ENCODE measurements around the gene EXOC3L2. TPM values are rescaled to one million over a fixed set of nuclear protein-coding genes. Genes with fewer than 3 reads are reported as not detected.

The EXOC3L2 gene
- total and polyA plus RNA-seq, 2 of the 8 experiments (the other 6 are each of a cell fraction or from before 2014, with no cell fraction given), result 1.4 to 1.6 TPM

DNA sequence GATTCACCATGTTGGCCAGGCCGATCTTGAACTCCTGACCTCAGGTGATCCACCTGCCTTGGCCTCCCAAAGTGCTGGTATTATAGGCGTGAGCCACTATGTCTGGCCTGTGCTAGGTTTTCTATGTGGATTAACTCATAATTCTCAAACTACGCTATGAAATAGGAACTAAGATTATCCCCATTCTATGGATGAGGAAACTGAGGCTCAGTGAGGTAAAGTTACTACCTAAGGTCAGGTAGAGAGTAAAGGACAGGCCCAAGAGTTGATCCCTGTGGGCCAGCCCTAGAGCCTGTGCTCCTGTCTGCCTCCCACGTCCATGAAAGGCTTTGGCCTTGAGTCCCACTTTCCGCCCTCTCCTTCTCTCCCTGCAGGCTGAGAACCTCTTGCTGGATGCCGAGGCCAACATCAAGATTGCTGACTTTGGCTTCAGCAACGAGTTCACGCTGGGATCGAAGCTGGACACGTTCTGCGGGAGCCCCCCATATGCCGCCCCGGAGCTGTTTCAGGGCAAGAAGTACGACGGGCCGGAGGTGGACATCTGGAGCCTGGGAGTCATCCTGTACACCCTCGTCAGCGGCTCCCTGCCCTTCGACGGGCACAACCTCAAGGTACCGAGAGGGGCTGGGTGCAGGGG, 26.0 kb upstream of the EXOC3L2 start (continued):
- TF ChIP-seq CHD1 (IDR thresholded peaks at IDR 0.05; ENCODE audit: low read depth, low read length) (no peak), SIX5 (IDR thresholded peaks at IDR 0.05; ENCODE audit: low read depth, low read length) (no peak), RFX5 (IDR thresholded peaks at IDR 0.05; ENCODE audit: borderline replicate concordance, low read depth, low read length) (no peak), CEBPB (IDR thresholded peaks at IDR 0.05; ENCODE audit: low read depth, low read length) (no peak), YY1 (IDR thresholded peaks at IDR 0.05; ENCODE audit: low read depth, low read length) (no peak), CHD2 (IDR thresholded peaks at IDR 0.05; ENCODE audit: low read length) (no peak)
- TF ChIP-seq, protein P1, sequence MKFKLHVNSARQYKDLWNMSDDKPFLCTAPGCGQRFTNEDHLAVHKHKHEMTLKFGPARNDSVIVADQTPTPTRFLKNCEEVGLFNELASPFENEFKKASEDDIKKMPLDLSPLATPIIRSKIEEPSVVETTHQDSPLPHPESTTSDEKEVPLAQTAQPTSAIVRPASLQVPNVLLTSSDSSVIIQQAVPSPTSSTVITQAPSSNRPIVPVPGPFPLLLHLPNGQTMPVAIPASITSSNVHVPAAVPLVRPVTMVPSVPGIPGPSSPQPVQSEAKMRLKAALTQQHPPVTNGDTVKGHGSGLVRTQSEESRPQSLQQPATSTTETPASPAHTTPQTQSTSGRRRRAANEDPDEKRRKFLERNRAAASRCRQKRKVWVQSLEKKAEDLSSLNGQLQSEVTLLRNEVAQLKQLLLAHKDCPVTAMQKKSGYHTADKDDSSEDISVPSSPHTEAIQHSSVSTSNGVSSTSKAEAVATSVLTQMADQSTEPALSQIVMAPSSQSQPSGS (IDR thresholded peaks at IDR 0.05; ENCODE audit: low read length), result no peak

All from H1 (cell line).